Measurements from ENCODE around the gene MAX.

Gene MAX

GRCh38 chr14:65026526-65026925, 75.8 kb downstream of the MAX start:
- Histone ChIP-seq H3K4me1 (ENCODE audit: control insufficient read depth, insufficient read depth, low read length) (no peaks in the 10 kb centered on the region), H3K27me3 (ENCODE audit: control insufficient read depth, insufficient read depth, low read length) (no peaks in the 10 kb centered on the region), H3K4me3 (ENCODE audit: low read depth, low read length) (no peak overlapping the region), H3K36me3 (ENCODE audit: control insufficient read depth, insufficient read depth, low read length) (peaks cover 8% of the 10 kb centered on the region), H3K9ac (ENCODE audit: low read depth, low read length) (no peak overlapping the region), H3K9me3 (ENCODE audit: control insufficient read depth, insufficient read depth, low read length) (no peaks in the 10 kb centered on the region)

- H3K4me3 ChIP-seq (ENCODE audit: low read depth, low read length) = no peak overlapping the region
- no peaks in the 10 kb centered on the region for H3K27me3 ChIP-seq (ENCODE audit: control insufficient read depth, insufficient read depth, low read length)
- no peaks in the 10 kb centered on the region for H3K9me3 ChIP-seq (ENCODE audit: control insufficient read depth, insufficient read depth, low read length)
- no peaks in the 10 kb centered on the region for H3K4me1 ChIP-seq (ENCODE audit: control insufficient read depth, insufficient read depth, low read length)
- peaks cover 8% of the 10 kb centered on the region for H3K36me3 ChIP-seq (ENCODE audit: control insufficient read depth, insufficient read depth, low read length)
- no peak overlapping the region for H3K9ac ChIP-seq (ENCODE audit: low read depth, low read length)
Observed at GRCh38 chr14:65025818-65026217, 76.5 kb downstream of the MAX start.
